Measurements from ENCODE around the gene PPP1R2C.

Gene PPP1R2C

GRCh38 chrX:42821803-42822443 lies 44.0 kb upstream of the PPP1R2C start:
- no peak overlapping the region for H3K4me2 ChIP-seq (ENCODE audit: low read length)
- no peak overlapping the region for H3K27ac ChIP-seq (ENCODE audit: low read length)
- H2AFZ ChIP-seq (ENCODE audit: low read depth, low read length) = no peak overlapping the region
- H3K9ac ChIP-seq (ENCODE audit: low read length) = no peak overlapping the region
- H3K4me1 ChIP-seq (ENCODE audit: low read length) = peaks cover 3% of the 10 kb centered on the region; the same call in 1 of the 2 replicates
- H3K36me3 ChIP-seq (replicated peaks; ENCODE audit: low read depth, low read length) = no peaks in the 10 kb centered on the region
- no peaks in the 10 kb centered on the region for H3K9me3 ChIP-seq (ENCODE audit: insufficient read depth, low read length)
- TF ChIP-seq EZH2phosphoT487 (IDR thresholded peaks at IDR 0.05; ENCODE audit: low read depth) (no peak), CTCF (IDR thresholded peaks at IDR 0.05; ENCODE audit: low read depth, low read length) (no peak)
- H3K4me3 ChIP-seq (ENCODE audit: low read length) = no peak overlapping the region
- H4K20me1 ChIP-seq (ENCODE audit: insufficient read depth, low read length) = no peaks in the 10 kb centered on the region
- H3K79me2 ChIP-seq (ENCODE audit: low read length) = no peaks in the 10 kb centered on the region
- no peaks in the 10 kb centered on the region for H3K27me3 ChIP-seq (ENCODE audit: low read depth, low read length)

GRCh38 chrX:42818151-42818921 lies 40.4 kb upstream of the PPP1R2C start:
- Histone ChIP-seq H3K27ac (ENCODE audit: low read length) (no peak overlapping the region), H3K4me2 (ENCODE audit: low read length) (no peak overlapping the region), H3K9ac (ENCODE audit: low read length) (no peak overlapping the region), H3K27me3 (ENCODE audit: low read depth, low read length) (no peaks in the 10 kb centered on the region), H4K20me1 (ENCODE audit: insufficient read depth, low read length) (no peaks in the 10 kb centered on the region), H3K4me3 (ENCODE audit: low read length) (no peak overlapping the region), H3K36me3 (replicated peaks; ENCODE audit: low read depth, low read length) (no peaks in the 10 kb centered on the region), H3K9me3 (ENCODE audit: insufficient read depth, low read length) (no peaks in the 10 kb centered on the region), H3K79me2 (ENCODE audit: low read length) (no peaks in the 10 kb centered on the region), H2AFZ (ENCODE audit: low read depth, low read length) (no peak overlapping the region), H3K4me1 (ENCODE audit: low read length) (peaks cover 2% of the 10 kb centered on the region; the same call in 1 of the 2 replicates)
- no peak for TF ChIP-seq CTCF (IDR thresholded peaks at IDR 0.05; ENCODE audit: low read depth, low read length)
- TF ChIP-seq EZH2phosphoT487 (IDR thresholded peaks at IDR 0.05; ENCODE audit: low read depth) = no peak

GRCh38 chrX:42809569-42809968 lies 31.6 kb upstream of the PPP1R2C start:
- H3K9me3 ChIP-seq (ENCODE audit: insufficient read depth, low read length) = no peaks in the 10 kb centered on the region
- H2AFZ ChIP-seq (ENCODE audit: low read depth, low read length) = no peak overlapping the region
- H3K4me1 ChIP-seq (ENCODE audit: low read length) = peaks cover 5% of the 10 kb centered on the region
- H3K79me2 ChIP-seq (ENCODE audit: low read length) = no peaks in the 10 kb centered on the region
- H3K4me3 ChIP-seq (ENCODE audit: low read length) = no peak overlapping the region
- TF ChIP-seq CTCF (IDR thresholded peaks at IDR 0.05; ENCODE audit: low read depth, low read length) (no peak), EZH2phosphoT487 (IDR thresholded peaks at IDR 0.05; ENCODE audit: low read depth) (no peak)
- H3K36me3 ChIP-seq (replicated peaks; ENCODE audit: low read depth, low read length) = no peaks in the 10 kb centered on the region
- H3K27ac ChIP-seq (ENCODE audit: low read length) = no peak overlapping the region
- H3K9ac ChIP-seq (ENCODE audit: low read length) = no peak overlapping the region
- no peak overlapping the region for H3K4me2 ChIP-seq (ENCODE audit: low read length)
- no peaks in the 10 kb centered on the region for H3K27me3 ChIP-seq (ENCODE audit: low read depth, low read length)
- H4K20me1 ChIP-seq (ENCODE audit: insufficient read depth, low read length) = no peaks in the 10 kb centered on the region

GRCh38 chrX:42807393-42807792 lies 29.4 kb upstream of the PPP1R2C start:
- peaks cover 9% of the 10 kb centered on the region for H3K4me1 ChIP-seq (ENCODE audit: low read length)
- no peaks in the 10 kb centered on the region for H3K9me3 ChIP-seq (ENCODE audit: insufficient read depth, low read length)
- H3K9ac ChIP-seq (ENCODE audit: low read length) = no peak overlapping the region
- H3K27me3 ChIP-seq (ENCODE audit: low read depth, low read length) = no peaks in the 10 kb centered on the region
- no peaks in the 10 kb centered on the region for H4K20me1 ChIP-seq (ENCODE audit: insufficient read depth, low read length)
- no peak overlapping the region for H2AFZ ChIP-seq (ENCODE audit: low read depth, low read length)
- TF ChIP-seq CTCF (IDR thresholded peaks at IDR 0.05; ENCODE audit: low read depth, low read length) (no peak), EZH2phosphoT487 (IDR thresholded peaks at IDR 0.05; ENCODE audit: low read depth) (no peak)
- H3K36me3 ChIP-seq (replicated peaks; ENCODE audit: low read depth, low read length) = no peaks in the 10 kb centered on the region
- H3K79me2 ChIP-seq (ENCODE audit: low read length) = no peaks in the 10 kb centered on the region
- no peak overlapping the region for H3K4me2 ChIP-seq (ENCODE audit: low read length)
- no peak overlapping the region for H3K4me3 ChIP-seq (ENCODE audit: low read length)
- H3K27ac ChIP-seq (ENCODE audit: low read length) = no peak overlapping the region
